Heart right ventricle (tissue), 16 donors: ENCODE results near the gene P2RY10. TPM values are rescaled to one million over a fixed set of nuclear protein-coding genes. Genes with fewer than 3 reads are reported as not detected.
"Not testable (repeated sequence)": the region's sequence is repeated elsewhere in the genome, so short reads cannot be mapped to it uniquely, and the experiment has no call there.

Source experiments
- ATAC-seq, 8 donors: fragments of 200-7000 bp; cut with Tn5 transposase; one replicate each; pipeline ENCODE4 v1.9.1; 2020; ENCODE audit warnings: mild to moderate bottlenecking in 8 of 8, moderate library complexity in 8 of 8, moderate number of reproducible peaks in 1 of 8
- DNase-seq, 2 donors: peaks; one replicate each; pipeline ENCODE4 v3.0.0-alpha.2; 2020
- H3K27ac ChIP-seq, 10 donors: fragments of 200-600 bp; sonication (generic) in 2 of 10; one replicate each; pipeline versions ENCODE4 v1.5.0 to v1.8.0; 2020 to 2022; ENCODE audit warnings: mild to moderate bottlenecking in 3 of 10
- H3K27me3 ChIP-seq, 7 donors: fragments of 200-600 bp; one replicate each; pipeline ENCODE4 v1.8.0; 2021 to 2022; ENCODE audit warnings: mild to moderate bottlenecking in 2 of 7
- H3K36me3 ChIP-seq, 9 donors: fragments of 200-600 bp; sonication (generic) in 1 of 9; one replicate each; pipeline versions ENCODE4 v1.5.0 to v1.8.0; 2020 to 2022; ENCODE audit warnings: mild to moderate bottlenecking in 2 of 9
- H3K4me1 ChIP-seq, 9 donors: fragments of 200-600 bp; sonication (generic) in 1 of 9; one replicate each; pipeline versions ENCODE4 v1.5.0 to v1.8.0; 2020 to 2022; ENCODE audit warnings: mild to moderate bottlenecking in 4 of 9
- H3K4me3 ChIP-seq, 10 donors: fragments of 200-600 bp; sonication (generic) in 2 of 10; one replicate each; pipeline versions ENCODE4 v1.5.0 to v1.8.0; 2020 to 2022; ENCODE audit warnings: mild to moderate bottlenecking in 7 of 10, moderate library complexity in 2 of 10
- H3K9me3 ChIP-seq, 11 donors: fragments of 200-600 bp in 10 of 11; sonication (generic) in 2 of 11; one replicate each; pipeline versions ENCODE4 v1.5.0 to v1.8.0; 2013 to 2022; ENCODE audit warnings: mild to moderate bottlenecking in 2 of 11, control low read depth in 1 of 11, moderate library complexity in 1 of 11
- WGBS, 2 donors: extraction: QIAGEN DNeasy Blood & Tissue Kit; methylation state at CpG; one replicate each; pipeline ENCODE4 v1.1.7; 2013; ENCODE audit warnings: inconsistent platforms in 1 of 2; 5-methylcytosine and 5-hydroxymethylcytosine counted together
- intact Hi-C, 10 donors: fragments of 100-400 bp; cut with DNase I; formaldehyde crosslinking; loops; one replicate each; pipeline versions ENCODE4 v1.11.1 to v1.14.2; 2022
- polyA plus RNA-seq, 2 donors: library from polyadenylated mRNA; stranded (reverse); fragments of 200-250 nt; gene quantifications; one replicate each; pipeline ENCODE4 v1.2.3, GENCODE V29; 2013
- total RNA-seq, 10 donors: library from RNA; stranded (reverse); fragmentation: NEBNext Ultra II Directional in 3 of 10; extraction: Animal tissue kit (Norgen Biotek cat#: 25700) in 3 of 10; gene quantifications; one replicate each; pipeline versions ENCODE4 v1.2.1 to v1.2.4, GENCODE V29; 2021 to 2023
- TF ChIP-seq, protein P1 (sequence below), 9 donors: fragments of 200-600 bp; sonication (generic) in 2 of 9; IDR thresholded peaks; one replicate each; pipeline versions ENCODE4 v1.5.0 to v1.8.0; 2021 to 2022; ENCODE audit warnings: antibody characterized with exemption in 9 of 9, mild to moderate bottlenecking in 5 of 9, moderate library complexity in 1 of 9
- donor health status: Arrhythmogenic right ventricular cardiomyopathy.
- donor health status: ischemic (EF 13 %, LVEDD 7.1; RV severe dilation, severe dysfunction).
- donor health status: healthy with polysubstance abuse.
- donor health status: DM: no; HTN: yes; CAD: no.
- donor health status: DM: no; HTN: no; CAD: no.
- donor health status: ischemic (EF 25% LVEDD 6.9; RV normal size, moderate dysfunction).
- donor health status: ischemic (EF 25% LVEDD 5.7; RV mildly dilated, moderate dysfunction).
- donor health status: healthy.
- donor health status: DM: yes; HTN: yes; CAD: no.
- donor health status: Ischemic cardiomyopathy.
- donor health status: ischemic (EF 35%, LVEDD 5.7; RV mildly dilated, moderate dysfunction).
- donor health status: nonischemic (EF 11% LVEDD 7.7; RV severe dilation, severe dysfunction).
- donor health status: DM: yes; HTN: yes; CAD: no.
- donor health status: PGD.
- donor health status: ischemic (EF 29% LVEDD 5.4; RV normal size, mild dysfunction).
- donor health status: nonischemic (EF 23%, LVEDD 6.1; RV moderate dilation, normal function).

P2RY10 gene
- total and polyA plus RNA-seq, 12 donors, result 0.07 to 2.2 (median 0.23) TPM; not detected in 5

DNA sequence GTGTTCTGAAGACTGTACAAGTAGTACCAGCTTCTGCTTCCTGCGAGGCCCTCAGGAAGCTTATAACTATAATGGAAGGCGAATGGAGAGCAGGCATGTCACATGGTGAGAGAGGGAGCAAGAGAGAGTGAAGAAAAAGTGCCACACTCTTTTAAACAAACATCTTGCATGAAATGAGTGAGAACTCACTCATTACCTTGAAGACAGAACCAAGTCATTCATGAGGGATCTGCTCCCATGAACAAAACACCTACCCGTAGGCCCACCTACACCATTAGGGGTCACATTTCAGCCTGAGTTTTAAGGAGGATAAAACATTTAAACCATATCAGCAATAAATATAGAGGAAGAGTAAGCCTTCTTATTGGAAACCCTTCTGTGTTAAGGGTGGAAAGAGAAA is 19.4 kb downstream of the P2RY10 start:
- H3K36me3 ChIP-seq, result no peaks in the 10 kb centered on the region
- ATAC-seq (no peak), DNase-seq (no peak)
- H3K9me3 ChIP-seq, result peaks cover 0 to 23% (median 0%) of the 10 kb centered on the region in 11 donors
- H3K27me3 ChIP-seq, result no peaks in the 10 kb centered on the region
- intact Hi-C loops, result no loop called here
- TF ChIP-seq, protein P1, sequence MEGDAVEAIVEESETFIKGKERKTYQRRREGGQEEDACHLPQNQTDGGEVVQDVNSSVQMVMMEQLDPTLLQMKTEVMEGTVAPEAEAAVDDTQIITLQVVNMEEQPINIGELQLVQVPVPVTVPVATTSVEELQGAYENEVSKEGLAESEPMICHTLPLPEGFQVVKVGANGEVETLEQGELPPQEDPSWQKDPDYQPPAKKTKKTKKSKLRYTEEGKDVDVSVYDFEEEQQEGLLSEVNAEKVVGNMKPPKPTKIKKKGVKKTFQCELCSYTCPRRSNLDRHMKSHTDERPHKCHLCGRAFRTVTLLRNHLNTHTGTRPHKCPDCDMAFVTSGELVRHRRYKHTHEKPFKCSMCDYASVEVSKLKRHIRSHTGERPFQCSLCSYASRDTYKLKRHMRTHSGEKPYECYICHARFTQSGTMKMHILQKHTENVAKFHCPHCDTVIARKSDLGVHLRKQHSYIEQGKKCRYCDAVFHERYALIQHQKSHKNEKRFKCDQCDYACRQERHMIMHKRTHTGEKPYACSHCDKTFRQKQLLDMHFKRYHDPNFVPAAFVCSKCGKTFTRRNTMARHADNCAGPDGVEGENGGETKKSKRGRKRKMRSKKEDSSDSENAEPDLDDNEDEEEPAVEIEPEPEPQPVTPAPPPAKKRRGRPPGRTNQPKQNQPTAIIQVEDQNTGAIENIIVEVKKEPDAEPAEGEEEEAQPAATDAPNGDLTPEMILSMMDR (IDR thresholded peaks at IDR 0.05), result no peak
- H3K4me1 ChIP-seq, result peaks cover 0 to 5% (median 0%) of the 10 kb centered on the region in 9 donors
- no peak overlapping the region for H3K27ac ChIP-seq
- WGBS, 2 donors, result 93 to 97% methylated on average over 3 of the region's 3 CpGs
- H3K4me3 ChIP-seq, result no peak overlapping the region

DNA sequence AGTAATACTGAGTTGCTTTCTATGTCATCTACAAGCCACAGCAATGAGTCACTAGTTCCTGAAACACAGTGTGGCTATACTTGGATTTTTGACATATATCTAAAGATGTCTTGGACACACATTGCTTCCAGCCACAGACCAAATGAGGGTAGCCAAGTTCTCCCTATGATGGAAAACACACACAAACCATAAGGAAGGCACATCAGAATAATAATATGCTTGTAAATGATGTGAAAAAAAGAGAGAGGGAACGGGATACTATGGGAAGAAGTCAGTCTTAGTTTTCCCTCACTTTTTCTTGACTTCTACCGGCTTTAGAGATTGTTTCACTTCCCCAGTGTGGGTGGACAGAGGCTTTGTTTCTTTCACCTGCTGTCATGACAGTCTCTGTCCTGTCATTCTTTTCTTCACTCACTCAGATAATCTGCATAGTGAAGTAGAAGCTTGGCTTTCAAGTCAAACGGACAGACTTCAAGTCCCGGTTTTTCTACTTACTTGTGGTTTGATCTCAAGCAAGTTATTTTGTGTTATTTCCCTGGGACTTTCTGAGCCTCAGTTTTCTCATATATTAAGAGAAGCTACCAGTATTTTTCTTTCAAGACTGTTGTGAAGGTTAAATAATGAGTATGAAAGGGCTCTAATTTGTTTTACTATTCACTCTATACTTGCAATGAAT is 34.7 kb downstream of the P2RY10 start:
- intact Hi-C loops, result no loop called here
- Histone ChIP-seq H3K36me3 (no peaks in the 10 kb centered on the region), H3K4me3 (no peak overlapping the region), H3K27me3 (peaks cover 0 to 4% (median 0%) of the 10 kb centered on the region in 7 donors), H3K27ac (no peak overlapping the region), H3K4me1 (no peaks in the 10 kb centered on the region), H3K9me3 (no peaks in the 10 kb centered on the region)
- TF ChIP-seq, protein P1 (IDR thresholded peaks at IDR 0.05), result no peak
- 34 to 49% methylated on average over 4 of the region's 4 CpGs for WGBS, 2 donors
- no peak for DNase-seq
- ATAC-seq, result no peak

DNA sequence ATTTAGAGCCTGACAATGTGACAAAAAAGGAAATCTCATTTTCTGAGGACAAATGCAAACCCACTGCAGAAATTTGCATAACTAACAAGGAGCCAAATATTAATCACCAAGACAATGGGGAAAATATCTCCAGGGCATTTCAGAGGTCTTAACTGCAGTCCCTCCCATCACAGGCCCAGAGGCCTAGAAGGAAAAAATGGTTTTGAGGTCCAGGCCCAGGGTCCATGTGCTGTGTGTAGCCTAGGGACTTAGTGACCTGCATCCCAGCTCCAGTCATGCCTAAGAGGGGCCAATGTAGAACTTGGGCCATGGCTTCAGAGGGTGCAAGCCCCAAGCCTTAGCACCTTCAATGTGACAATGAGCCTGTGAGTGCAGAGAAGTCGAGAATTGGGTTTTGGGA is 44.2 kb downstream of the P2RY10 start:
- Histone ChIP-seq H3K4me3 (no peak overlapping the region), H3K4me1 (no peaks in the 10 kb centered on the region), H3K9me3 (peaks cover 0 to 12% (median 0%) of the 10 kb centered on the region in 11 donors), H3K27ac (no peak overlapping the region), H3K36me3 (no peaks in the 10 kb centered on the region), H3K27me3 (no peaks in the 10 kb centered on the region)
- intact Hi-C loops, result no loop called here
- 56 to 69% methylated on average over 1 of the region's 1 CpG for WGBS, 2 donors
- ATAC-seq (no peak), DNase-seq (no peak)
- TF ChIP-seq, protein P1 (IDR thresholded peaks at IDR 0.05), result no peak

DNA sequence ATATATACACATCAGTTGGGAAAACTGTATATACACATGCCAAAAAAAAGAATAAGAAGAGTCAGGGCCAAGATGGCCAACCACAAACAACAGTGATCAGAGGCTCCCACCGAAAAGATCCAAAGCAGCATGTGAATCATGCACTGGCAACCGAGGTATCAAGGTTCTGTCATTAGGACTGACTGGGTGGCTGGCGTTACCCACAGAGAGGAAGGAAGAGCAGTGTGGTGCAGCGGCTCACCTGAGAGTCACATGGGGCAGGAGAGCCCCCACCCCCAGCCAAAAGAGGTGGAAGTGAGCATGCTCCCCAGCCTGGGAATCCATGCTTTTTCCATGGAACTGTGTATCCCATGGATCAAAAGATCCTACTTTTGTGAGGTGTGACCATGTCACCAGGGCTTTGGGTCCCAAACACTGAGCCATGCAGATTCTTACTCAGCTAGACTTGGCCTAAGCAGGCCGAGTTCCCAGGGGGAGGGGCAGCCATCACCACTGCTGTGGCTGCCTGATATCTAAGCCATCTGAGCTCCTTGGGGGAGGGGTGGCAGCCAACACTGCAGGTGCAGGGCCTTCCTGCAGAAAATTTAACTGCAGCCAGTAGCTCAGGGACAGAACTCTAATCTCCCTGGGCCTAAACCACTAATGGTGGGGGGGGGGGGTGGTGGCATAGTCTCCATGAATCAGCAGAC is 52.8 kb downstream of the P2RY10 start:
- Histone ChIP-seq H3K27me3 (no peaks in the 10 kb centered on the region), H3K9me3 (peaks cover 0 to 6% (median 0%) of the 10 kb centered on the region in 11 donors), H3K27ac (no peak overlapping the region), H3K36me3 (no peaks in the 10 kb centered on the region), H3K4me3 (no peak overlapping the region), H3K4me1 (no peaks in the 10 kb centered on the region)
- ATAC-seq (no peak), DNase-seq (no peak)
- intact Hi-C loops, result no loop called here
- 87 to 91% methylated on average over 4 to 5 of the region's 5 CpGs for WGBS, 2 donors
- TF ChIP-seq, protein P1 (IDR thresholded peaks at IDR 0.05), result no peak

DNA sequence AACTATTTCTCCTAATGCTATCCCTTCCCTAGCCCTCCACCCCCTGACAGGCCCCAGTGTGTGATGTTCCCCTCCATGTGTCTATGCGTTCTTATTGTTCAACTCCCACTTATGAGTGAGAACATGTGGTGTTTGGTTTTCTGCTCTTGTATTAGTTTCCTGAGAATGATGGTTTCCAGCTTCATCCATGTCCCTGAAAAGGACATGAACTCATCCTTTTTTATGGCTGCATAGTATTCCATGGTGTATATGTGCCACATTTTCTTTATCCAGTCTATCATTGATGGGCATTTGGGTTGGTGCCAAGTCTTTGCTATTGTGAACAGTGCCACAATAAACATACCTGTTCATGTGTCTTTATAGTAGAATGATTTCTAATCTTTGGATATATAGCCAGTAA is 62.3 kb downstream of the P2RY10 start:
- intact Hi-C loops, ATAC-seq, DNase-seq, H3K27ac ChIP-seq, H3K4me1 ChIP-seq, H3K4me3 ChIP-seq, H3K36me3 ChIP-seq, H3K27me3 ChIP-seq: not testable (repeated sequence)
- 80 to 96% methylated on average over 1 of the region's 1 CpG for WGBS, 2 donors
- peaks cover 0 to 27% (median 0%) of the 10 kb centered on the region in 11 donors for H3K9me3 ChIP-seq
